ENCODE results near the gene NXPE1.

Gene NXPE1

GRCh38 chr11:114562166-114562916 is 2.7 kb upstream of the NXPE1 start:
- no peak for DNase-seq

GRCh38 chr11:114556135-114556534 is 3.5 kb downstream of the NXPE1 start:
- no peak for DNase-seq

GRCh38 chr11:114553642-114554041 is 6.0 kb downstream of the NXPE1 start:
- DNase-seq: no peak

DNA sequence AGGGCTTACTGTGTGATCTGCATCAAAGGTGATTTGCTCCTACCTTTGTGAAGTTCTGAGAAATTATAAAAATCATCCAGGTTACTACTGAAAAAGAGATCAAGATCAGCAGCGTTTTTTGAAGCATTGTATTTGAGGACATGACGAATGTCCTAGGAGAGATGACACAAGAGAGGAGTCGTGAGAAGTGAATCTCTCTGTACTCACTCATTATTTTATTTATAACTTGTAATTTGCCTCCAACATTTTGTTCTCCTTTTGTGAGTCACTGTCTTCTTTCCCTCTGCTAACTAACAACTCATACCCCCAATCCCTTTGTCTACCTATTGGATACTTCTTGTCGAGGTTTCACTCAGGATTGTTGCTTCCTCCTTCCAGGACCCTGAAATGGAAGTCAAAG is 8.6 kb downstream of the NXPE1 start:
- DNase-seq: no peak

- DNase-seq: no peak
These were observed 34.0 kb downstream of the NXPE1 start for GRCh38 chr11:114525682-114526081.

DNA sequence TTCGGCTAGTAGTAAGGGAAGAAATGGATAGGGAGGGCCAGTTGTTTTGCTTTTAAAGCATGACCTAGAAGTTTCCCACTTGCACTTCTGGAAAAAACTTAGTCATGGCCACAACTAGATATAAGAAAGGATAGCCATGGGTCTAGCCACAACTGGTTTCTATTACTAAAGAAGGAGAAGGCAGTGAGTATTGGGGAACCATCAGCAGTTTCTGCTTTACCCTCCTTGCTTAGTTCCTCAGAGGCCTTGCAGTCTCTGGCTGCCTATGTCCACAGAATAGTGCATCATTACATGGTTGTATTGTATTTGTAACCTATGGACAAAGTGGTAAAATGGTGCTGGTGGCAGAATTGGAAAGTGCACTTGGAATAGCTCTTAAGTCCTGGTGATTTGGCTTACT is 35.6 kb downstream of the NXPE1 start:
- no peak for DNase-seq

DNA sequence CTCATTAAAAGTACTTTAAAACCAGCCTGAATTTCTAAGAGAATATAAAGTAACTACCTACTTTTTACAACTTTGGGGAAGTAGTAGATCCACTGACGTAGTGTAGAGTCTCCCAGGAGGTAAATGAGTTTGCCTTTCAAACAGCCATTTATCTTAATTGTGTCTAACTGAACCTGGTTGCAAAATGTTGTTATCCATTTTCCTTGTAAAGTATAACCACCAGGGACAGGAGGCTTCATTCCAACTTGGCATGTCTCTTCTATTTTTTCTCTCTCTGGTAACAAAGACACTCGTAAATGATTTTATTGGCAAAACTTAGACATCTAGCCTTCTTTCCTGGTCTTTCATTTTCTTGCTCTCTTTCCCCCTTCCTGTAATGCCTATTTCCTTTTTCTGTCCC is 36.9 kb downstream of the NXPE1 start:
- DNase-seq: no peak

- no peak for DNase-seq
These were observed 48.1 kb downstream of the NXPE1 start for GRCh38 chr11:114511538-114511937.

DNA sequence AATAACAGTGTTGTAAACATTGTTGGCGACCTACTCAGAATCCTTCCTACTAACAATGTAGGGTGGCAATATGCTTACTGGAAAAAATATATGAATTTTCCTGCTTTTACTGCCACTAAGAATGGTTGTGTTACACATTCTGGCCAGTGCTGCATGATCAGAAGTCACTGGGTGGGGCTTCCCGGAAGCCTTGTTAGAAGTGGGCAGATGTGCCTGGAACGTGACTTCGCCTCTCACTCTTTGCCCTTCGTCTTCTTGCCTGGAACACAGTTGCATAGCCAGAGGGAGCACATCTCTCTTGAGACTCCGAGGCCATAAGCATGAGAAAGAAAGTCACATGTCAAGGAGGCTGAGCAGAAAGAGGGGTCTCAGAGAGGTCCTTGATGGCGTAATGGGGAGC is 48.6 kb downstream of the NXPE1 start:
- DNase-seq: no peak

DNA sequence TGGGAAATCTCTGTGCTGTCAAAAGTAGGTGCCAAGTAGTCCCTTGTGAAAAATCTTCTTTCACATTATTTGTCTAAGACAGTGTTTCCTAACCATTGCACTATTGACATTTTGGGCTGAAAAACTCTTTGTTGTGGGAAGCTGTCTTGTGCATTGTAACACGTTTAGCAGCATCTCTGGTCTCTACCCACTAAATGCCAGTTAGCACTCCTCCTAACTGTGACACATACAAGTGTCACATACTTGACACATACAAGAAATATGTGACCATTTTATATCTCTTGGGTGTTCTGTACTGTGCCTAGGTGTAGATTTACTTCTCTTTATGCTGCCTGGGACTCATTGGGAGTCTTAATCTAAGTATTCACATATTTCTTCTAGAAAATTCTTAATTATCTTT is 57.8 kb downstream of the NXPE1 start:
- no peak for DNase-seq

- DNase-seq: no peak
These were observed 59.9 kb downstream of the NXPE1 start for GRCh38 chr11:114499756-114500155.

GRCh38 chr11:114496915-114497314 is 62.8 kb downstream of the NXPE1 start:
- no peak for DNase-seq

DNA sequence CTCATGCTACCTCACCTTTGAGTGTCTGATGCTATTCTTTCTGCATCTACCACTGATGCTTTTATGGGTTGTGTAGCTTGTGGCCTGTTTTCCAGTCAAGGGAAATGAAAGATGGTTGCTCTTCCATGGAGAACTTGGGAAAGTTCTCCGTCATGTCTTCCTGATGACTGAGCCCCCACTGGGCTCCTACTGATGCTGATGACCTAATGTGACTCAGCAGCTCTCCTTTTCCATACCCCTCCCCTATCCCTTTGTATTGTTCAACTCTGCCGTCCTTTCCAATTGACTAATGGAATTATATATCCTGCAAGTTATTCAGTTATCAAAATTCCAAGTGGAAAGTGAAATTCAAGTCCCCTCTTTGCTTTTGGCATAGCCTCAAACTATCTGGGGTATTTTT is 75.8 kb downstream of the NXPE1 start:
- DNase-seq: no peak

GRCh38 chr11:114482114-114482513 is 77.6 kb downstream of the NXPE1 start:
- DNase-seq: no peak

- no peak for DNase-seq
These were observed 80.3 kb downstream of the NXPE1 start for GRCh38 chr11:114479331-114479730.

DNA sequence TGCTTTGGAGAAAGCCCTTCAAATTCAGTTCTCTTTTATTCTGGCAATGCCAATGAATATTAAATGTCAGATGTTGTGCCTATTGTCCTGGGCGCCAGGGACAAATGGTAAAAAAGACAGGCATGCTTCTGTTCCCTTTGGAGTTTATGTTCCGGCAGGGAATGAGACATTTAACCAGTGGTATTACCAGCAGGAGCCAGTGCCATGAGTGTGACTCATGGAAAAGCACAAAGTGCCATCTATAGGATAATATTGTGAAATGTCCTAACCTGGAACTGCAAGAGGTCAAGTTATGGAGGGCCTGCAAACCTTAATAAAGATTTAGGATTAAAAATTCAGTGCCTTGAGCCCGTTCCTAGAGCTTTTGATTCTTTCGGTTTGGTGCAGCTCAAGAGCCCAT is 80.9 kb downstream of the NXPE1 start:
- no peak for DNase-seq

GRCh38 chr11:114478001-114478410 is 81.7 kb downstream of the NXPE1 start:
- no peak for DNase-seq

DNA sequence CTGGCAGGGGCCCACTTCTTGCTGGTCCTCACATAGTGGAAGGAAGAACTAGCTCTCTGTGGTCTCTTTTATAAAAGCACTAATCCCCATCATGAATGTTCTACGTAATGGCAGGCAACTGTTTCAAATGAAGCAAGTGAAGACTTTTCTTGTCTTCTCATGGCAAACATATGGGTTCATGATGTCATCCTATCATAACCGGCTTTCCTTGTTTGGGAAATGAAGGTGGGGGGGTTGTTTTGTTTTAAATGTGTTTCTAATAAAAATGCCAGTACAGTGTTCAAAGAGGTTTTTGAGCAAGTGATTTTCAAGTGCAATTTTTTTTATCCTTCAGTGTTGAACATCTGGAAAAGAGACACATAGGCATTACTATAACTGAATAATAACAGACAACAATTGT is 87.0 kb downstream of the NXPE1 start:
- no peak for DNase-seq

All from NCI-H1092 treated with DMSO at 0.1 percent for 48 hours (cell line).